Tibial nerve (tissue), 4 donors: ENCODE results near the gene LRRC37A3. TPM values are rescaled to one million over a fixed set of nuclear protein-coding genes. Genes with fewer than 3 reads are reported as not detected.
"Not testable (repeated sequence)": the region's sequence is repeated elsewhere in the genome, so short reads cannot be mapped to it uniquely, and the experiment has no call there.

ENCODE experiments used
- DNase-seq, 2 donors: peaks; one replicate each; pipeline ENCODE4 v3.0.0-alpha.2; 2019; ENCODE audit warnings: low spot score in 2 of 2
- H3K27ac ChIP-seq, 4 donors: fragments of 200-600 bp; sonication (generic) in 3 of 4; one replicate each; pipeline ENCODE4 v1.5.1; 2017 to 2019; ENCODE audit warnings: mild to moderate bottlenecking in 1 of 4
- H3K27me3 ChIP-seq, 2 donors: fragments of 200-600 bp; sonication (generic) in 1 of 2; one replicate each; pipeline versions ENCODE4 v1.5.1 to v1.6.0; 2017 to 2019
- H3K36me3 ChIP-seq, 3 donors: fragments of 200-600 bp; sonication (generic); one replicate each; pipeline ENCODE4 v1.5.1; 2018 to 2019
- H3K4me1 ChIP-seq, 4 donors: fragments of 200-600 bp; sonication (generic) in 3 of 4; one replicate each; pipeline ENCODE4 v1.5.1; 2017 to 2019
- H3K4me3 ChIP-seq, 4 donors: fragments of 200-600 bp; sonication (generic) in 3 of 4; one replicate each; pipeline ENCODE4 v1.5.1; 2017 to 2019; ENCODE audit warnings: mild to moderate bottlenecking in 1 of 4, moderate library complexity in 1 of 4
- H3K9me3 ChIP-seq, 4 donors: fragments of 200-600 bp; sonication (generic) in 3 of 4; one replicate each; pipeline ENCODE4 v1.5.1; 2017 to 2019
- EP300 ChIP-seq, 2 donors: sonication (generic); formaldehyde crosslinking; IDR thresholded peaks; one replicate each; pipeline ENCODE4 v1.6.1; 2017; ENCODE audit warnings: antibody characterized with exemption in 2 of 2, mild to moderate bottlenecking in 1 of 2
- POLR2A ChIP-seq, 2 donors: fragments of 450-650 bp; IDR thresholded peaks; one replicate each; pipeline ENCODE4 v1.6.1; 2017; ENCODE audit warnings: antibody characterized with exemption in 2 of 2, mild to moderate bottlenecking in 2 of 2, moderate library complexity in 2 of 2
- WGBS, 2 donors: methylation state at CpG; one replicate each; pipeline ENCODE4 v1.1.5; 2018; 5-methylcytosine and 5-hydroxymethylcytosine counted together
- total RNA-seq, 4 donors: library from RNA; depleted of rRNA; stranded (reverse); fragments of >200 nt; gene quantifications; one replicate each; pipeline ENCODE4 v1.1.0, GENCODE V29; 2016
- TF ChIP-seq, protein P1 (sequence below), 5 experiments: fragments of 200-600 bp in 3 of 5; fragments of 450-650 bp in 2 of 5; sonication (generic) in 3 of 5; IDR thresholded peaks; one replicate each; pipeline ENCODE4 v1.5.1; 2016 to 2019; ENCODE audit warnings: antibody characterized with exemption in 5 of 5, mild to moderate bottlenecking in 3 of 5, moderate library complexity in 2 of 5

The LRRC37A3 gene
- total RNA-seq, 4 donors from 2014 or later, result 7.0 to 20.5 (median 10.4) TPM

DNA sequence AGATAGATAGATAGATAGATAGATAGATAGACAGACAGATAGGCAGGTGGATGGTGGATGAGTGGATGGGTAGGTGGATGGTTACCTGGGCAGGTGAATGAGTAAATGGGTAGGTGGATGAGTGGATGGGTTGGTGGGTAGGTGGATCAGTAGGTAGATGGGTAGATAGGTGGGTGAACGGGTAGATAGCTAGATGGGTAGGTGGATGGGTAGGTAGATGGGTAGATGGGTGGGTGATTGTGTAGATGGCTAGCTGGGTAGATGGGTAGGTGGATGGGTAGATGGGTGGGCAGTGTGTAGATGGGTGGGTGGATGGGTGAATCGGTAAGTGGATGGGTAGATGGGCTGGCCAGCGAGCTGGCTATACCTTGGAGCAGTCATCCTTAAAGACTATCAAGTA is 21.8 kb upstream of the LRRC37A3 start:
- Histone ChIP-seq H3K27ac (no peak overlapping the region), H3K4me3 (no peak overlapping the region), H3K36me3 (no peaks in the 10 kb centered on the region), H3K9me3 (no peaks in the 10 kb centered on the region), H3K27me3 (no peaks in the 10 kb centered on the region), H3K4me1 (no peaks in the 10 kb centered on the region)
- 88 to 91% methylated on average over 3 of the region's 3 CpGs for WGBS, 2 donors
- no peak for DNase-seq
- TF ChIP-seq EP300 (IDR thresholded peaks at IDR 0.05) (no peak), POLR2A (IDR thresholded peaks at IDR 0.05) (no peak)
- TF ChIP-seq, protein P1, sequence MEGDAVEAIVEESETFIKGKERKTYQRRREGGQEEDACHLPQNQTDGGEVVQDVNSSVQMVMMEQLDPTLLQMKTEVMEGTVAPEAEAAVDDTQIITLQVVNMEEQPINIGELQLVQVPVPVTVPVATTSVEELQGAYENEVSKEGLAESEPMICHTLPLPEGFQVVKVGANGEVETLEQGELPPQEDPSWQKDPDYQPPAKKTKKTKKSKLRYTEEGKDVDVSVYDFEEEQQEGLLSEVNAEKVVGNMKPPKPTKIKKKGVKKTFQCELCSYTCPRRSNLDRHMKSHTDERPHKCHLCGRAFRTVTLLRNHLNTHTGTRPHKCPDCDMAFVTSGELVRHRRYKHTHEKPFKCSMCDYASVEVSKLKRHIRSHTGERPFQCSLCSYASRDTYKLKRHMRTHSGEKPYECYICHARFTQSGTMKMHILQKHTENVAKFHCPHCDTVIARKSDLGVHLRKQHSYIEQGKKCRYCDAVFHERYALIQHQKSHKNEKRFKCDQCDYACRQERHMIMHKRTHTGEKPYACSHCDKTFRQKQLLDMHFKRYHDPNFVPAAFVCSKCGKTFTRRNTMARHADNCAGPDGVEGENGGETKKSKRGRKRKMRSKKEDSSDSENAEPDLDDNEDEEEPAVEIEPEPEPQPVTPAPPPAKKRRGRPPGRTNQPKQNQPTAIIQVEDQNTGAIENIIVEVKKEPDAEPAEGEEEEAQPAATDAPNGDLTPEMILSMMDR (IDR thresholded peaks at IDR 0.05), result no peak

DNA sequence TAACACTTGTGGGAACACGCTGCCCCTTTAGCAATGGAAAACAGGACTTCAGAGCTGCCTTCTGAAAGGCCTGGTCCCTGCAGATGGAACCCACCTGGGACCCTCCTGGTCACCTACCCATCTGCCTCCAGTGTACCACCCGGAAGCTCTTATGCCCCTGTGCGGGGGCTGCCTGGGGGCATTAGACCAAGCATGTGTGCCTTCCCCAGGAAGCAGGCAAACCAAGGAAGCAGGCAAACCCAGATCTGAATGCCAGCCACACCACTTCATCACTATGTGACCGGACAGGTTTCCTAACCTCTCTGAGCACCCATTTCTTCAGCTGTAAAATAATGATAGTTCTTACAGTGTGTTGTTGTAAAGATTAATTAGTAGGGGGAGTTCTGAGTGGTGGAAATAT is 20.8 kb upstream of the LRRC37A3 start:
- H3K4me3 ChIP-seq, result no peak overlapping the region
- no peaks in the 10 kb centered on the region for H3K9me3 ChIP-seq
- no peak for TF ChIP-seq POLR2A (IDR thresholded peaks at IDR 0.05)
- TF ChIP-seq, protein P1 (IDR thresholded peaks at IDR 0.05), result no peak
- no peak for TF ChIP-seq EP300 (IDR thresholded peaks at IDR 0.05)
- no peaks in the 10 kb centered on the region for H3K27me3 ChIP-seq
- H3K4me1 ChIP-seq, result no peaks in the 10 kb centered on the region
- DNase-seq, result no peak
- no peak overlapping the region for H3K27ac ChIP-seq
- no peaks in the 10 kb centered on the region for H3K36me3 ChIP-seq
- whole genome bisulfite sequencing, 2 donors, result 88 to 93% methylated on average over 4 of the region's 4 CpGs

DNA sequence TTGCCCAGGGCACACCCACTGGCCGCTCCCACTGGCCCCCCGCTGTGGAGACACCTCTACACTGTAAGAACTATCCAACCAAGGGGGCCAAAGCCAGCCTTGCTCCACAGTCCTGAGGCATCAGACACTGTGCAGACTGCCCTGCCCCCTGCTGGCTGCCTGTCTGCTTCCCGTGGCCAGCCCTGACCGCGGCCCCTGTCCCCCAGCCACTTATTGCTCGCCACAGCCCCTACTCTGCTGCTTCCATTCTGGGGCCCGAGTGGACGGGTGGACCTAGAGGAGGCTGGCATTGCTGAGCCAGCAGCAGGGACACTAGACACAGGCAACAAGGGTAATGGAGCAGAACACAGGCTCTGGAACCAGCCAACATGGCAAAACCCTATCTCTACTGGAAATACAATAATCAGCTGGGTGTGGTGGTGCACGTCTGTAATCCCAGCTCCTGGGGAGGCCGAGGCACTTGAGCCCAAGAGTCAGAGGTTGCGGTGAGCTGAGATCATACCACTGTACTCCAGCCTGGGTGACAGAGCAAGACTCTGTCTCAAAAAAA is 19.7 kb upstream of the LRRC37A3 start:
- no peak overlapping the region for H3K4me3 ChIP-seq
- H3K9me3 ChIP-seq, result no peaks in the 10 kb centered on the region
- TF ChIP-seq, protein P1 (IDR thresholded peaks at IDR 0.05), result peak; percentile 26 to 63 (median 39)
- TF ChIP-seq POLR2A (IDR thresholded peaks at IDR 0.05) (no peak), EP300 (IDR thresholded peaks at IDR 0.05) (no peak)
- WGBS, 2 donors, result 47 to 50% methylated on average over 5 to 11 of the region's 11 CpGs
- H3K27me3 ChIP-seq, result no peaks in the 10 kb centered on the region
- no peaks in the 10 kb centered on the region for H3K4me1 ChIP-seq
- H3K27ac ChIP-seq, result no peak overlapping the region
- peak in 1 of 2 donors; percentile 27 for DNase-seq
- no peaks in the 10 kb centered on the region for H3K36me3 ChIP-seq

DNA sequence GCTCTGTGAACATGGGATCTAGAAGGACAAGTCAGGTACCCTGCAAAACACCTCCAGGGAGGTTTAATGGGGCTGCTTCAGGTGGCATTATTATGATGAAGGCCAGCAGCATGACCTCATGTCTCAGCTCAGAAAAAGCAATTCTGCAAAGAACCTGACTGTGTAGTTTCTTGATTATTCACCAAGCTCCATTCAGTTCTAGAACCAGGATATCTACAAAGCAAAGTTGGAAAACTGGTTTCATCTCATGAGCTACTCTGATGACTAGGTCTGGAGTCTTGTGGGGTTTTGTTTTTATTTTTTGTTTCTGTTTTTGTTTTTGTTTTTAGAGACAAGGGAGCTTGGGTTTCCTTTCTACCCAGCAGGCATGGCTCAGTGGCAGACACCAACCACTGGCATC is 19.0 kb upstream of the LRRC37A3 start:
- Histone ChIP-seq H3K4me1 (no peaks in the 10 kb centered on the region), H3K9me3 (no peaks in the 10 kb centered on the region), H3K27ac (no peak overlapping the region), H3K27me3 (no peaks in the 10 kb centered on the region), H3K36me3 (no peaks in the 10 kb centered on the region), H3K4me3 (no peak overlapping the region)
- TF ChIP-seq EP300 (IDR thresholded peaks at IDR 0.05) (no peak), POLR2A (IDR thresholded peaks at IDR 0.05) (no peak)
- TF ChIP-seq, protein P1 (IDR thresholded peaks at IDR 0.05), result no peak
- DNase-seq, result no peak

DNA sequence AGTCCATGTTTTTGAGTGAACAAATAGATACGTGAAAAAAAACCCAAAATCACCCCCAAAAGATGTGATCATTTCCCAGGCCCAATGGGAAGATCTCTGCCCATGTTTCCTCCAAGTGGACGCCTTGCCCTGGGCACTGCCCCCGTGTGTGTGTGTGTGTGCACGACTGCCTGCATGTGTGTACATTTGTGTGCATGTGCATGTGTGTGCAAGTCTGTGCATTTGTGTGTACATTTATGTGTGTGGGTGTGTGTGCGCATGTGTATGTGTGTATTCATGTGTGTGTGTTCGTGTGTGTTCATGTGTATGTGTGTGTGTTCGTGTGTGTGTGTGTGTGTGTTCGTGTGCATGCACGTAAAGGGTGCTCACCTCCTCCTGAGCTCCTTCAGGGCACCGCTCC is 16.8 kb upstream of the LRRC37A3 start:
- H3K4me3 ChIP-seq, result no peak overlapping the region
- DNase-seq, result no peak
- TF ChIP-seq EP300 (IDR thresholded peaks at IDR 0.05) (no peak), POLR2A (IDR thresholded peaks at IDR 0.05) (no peak)
- TF ChIP-seq, protein P1 (IDR thresholded peaks at IDR 0.05), result no peak
- no peaks in the 10 kb centered on the region for H3K36me3 ChIP-seq
- no peaks in the 10 kb centered on the region for H3K9me3 ChIP-seq
- no peak overlapping the region for H3K27ac ChIP-seq
- no peaks in the 10 kb centered on the region for H3K27me3 ChIP-seq
- 90 to 91% methylated on average over 10 of the region's 10 CpGs for WGBS, 2 donors
- H3K4me1 ChIP-seq, result no peaks in the 10 kb centered on the region

DNA sequence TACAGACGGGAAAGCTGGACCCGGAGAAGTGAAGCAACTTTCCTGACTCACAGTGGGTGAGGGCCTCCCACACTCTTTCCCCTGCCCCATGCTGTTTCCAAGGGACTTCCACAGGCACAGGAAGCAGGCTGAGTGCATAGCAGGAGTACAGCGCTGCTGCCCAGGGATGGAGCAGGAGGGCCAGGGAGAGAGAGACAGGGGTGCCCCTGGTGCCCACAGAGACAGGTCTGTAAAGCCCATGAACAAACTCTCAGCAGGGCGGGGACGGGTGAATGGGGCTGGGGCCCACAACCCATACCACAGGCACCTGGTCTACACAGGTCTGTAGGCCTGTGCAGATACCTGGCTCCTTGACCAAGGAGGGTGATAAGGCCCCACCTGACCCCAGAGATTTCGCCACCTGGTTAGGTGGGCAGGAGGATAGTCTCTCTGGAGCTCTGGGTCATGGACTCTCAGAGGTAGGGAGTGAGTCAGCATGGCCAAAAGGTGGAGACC is 15.1 kb upstream of the LRRC37A3 start:
- H3K4me3 ChIP-seq, H3K27ac ChIP-seq, DNase-seq, H3K9me3 ChIP-seq, H3K27me3 ChIP-seq, H3K4me1 ChIP-seq, H3K36me3 ChIP-seq: not testable (repeated sequence)
- 92% methylated on average over 5 to 6 of the region's 6 CpGs for WGBS, 2 donors

DNA sequence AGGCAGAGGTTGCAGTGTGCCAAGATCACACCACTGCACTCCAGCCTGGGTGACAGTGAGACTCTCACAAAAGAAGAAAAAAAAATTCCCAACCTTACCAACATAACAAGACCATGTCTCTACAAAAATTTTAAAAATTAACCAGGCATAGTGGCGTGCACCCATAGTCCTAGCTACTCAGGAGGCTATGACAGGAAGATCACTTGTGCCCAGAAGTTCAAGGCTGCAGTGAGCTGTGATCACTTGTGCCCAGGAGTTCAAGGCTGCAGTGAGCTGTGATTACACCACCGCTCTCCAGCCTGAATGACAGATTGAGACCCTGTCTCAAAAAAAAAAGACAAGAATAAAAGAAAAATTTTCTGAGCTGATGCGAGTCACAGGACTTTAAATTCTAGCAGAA is 13.6 kb upstream of the LRRC37A3 start:
- not testable (repeated sequence) for H3K9me3 ChIP-seq, H3K4me3 ChIP-seq, H3K27ac ChIP-seq, H3K4me1 ChIP-seq, H3K36me3 ChIP-seq, DNase-seq, H3K27me3 ChIP-seq
- WGBS, 2 donors, result 72 to 76% methylated on average over 3 of the region's 3 CpGs

DNA sequence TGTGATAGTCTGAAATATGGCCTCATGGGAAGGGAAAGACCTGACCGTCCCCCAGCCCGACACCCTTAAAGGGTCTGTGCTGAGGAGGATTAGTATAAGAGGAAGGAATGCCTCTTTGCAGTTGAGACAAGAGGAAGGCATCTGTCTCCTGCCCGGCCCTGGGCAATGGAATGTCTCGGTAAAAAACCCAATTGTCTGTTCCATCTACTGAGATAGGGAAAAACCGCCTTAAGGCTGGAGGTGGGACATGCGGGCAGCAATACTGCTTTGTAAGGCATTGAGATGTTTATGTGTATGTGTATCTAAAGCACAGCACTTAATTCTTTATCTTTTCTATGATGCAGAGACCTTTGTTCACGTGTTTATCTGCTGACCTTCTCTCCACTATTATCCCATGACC is 11.1 kb upstream of the LRRC37A3 start:
- H3K4me3 ChIP-seq, H3K27ac ChIP-seq, H3K4me1 ChIP-seq, DNase-seq, H3K27me3 ChIP-seq, H3K9me3 ChIP-seq, H3K36me3 ChIP-seq: not testable (repeated sequence)
- 63 to 73% methylated on average over 7 of the region's 7 CpGs for WGBS, 2 donors
